GM12872 (cell line): ENCODE measurements around the gene GFOD1.

Experiments
- TF ChIP-seq, protein P1 (sequence below): IDR thresholded peaks from 3 replicates; pipeline ENCODE4 v1.5.1; 2011; ENCODE audit warnings: low read depth, mild to moderate bottlenecking, low read length, moderate library complexity; ENCODE audit not compliant: insufficient read depth

GFOD1 gene

GRCh38 chr6:13432526-13433184 is 54.7 kb downstream of the GFOD1 start:
- TF ChIP-seq, protein P1, sequence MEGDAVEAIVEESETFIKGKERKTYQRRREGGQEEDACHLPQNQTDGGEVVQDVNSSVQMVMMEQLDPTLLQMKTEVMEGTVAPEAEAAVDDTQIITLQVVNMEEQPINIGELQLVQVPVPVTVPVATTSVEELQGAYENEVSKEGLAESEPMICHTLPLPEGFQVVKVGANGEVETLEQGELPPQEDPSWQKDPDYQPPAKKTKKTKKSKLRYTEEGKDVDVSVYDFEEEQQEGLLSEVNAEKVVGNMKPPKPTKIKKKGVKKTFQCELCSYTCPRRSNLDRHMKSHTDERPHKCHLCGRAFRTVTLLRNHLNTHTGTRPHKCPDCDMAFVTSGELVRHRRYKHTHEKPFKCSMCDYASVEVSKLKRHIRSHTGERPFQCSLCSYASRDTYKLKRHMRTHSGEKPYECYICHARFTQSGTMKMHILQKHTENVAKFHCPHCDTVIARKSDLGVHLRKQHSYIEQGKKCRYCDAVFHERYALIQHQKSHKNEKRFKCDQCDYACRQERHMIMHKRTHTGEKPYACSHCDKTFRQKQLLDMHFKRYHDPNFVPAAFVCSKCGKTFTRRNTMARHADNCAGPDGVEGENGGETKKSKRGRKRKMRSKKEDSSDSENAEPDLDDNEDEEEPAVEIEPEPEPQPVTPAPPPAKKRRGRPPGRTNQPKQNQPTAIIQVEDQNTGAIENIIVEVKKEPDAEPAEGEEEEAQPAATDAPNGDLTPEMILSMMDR, result no peak

GRCh38 chr6:13431861-13432465 is 55.4 kb downstream of the GFOD1 start:
- TF ChIP-seq, protein P1, result no peak

- TF ChIP-seq, protein P1, result no peak
Measured at GRCh38 chr6:13431059-13431656, 56.2 kb downstream of the GFOD1 start.

- TF ChIP-seq, protein P1, result no peak
Measured at GRCh38 chr6:13429406-13429753, 58.0 kb downstream of the GFOD1 start.

- TF ChIP-seq, protein P1, result peak; percentile 52
Measured at GRCh38 chr6:13428583-13429405, 58.6 kb downstream of the GFOD1 start.

DNA sequence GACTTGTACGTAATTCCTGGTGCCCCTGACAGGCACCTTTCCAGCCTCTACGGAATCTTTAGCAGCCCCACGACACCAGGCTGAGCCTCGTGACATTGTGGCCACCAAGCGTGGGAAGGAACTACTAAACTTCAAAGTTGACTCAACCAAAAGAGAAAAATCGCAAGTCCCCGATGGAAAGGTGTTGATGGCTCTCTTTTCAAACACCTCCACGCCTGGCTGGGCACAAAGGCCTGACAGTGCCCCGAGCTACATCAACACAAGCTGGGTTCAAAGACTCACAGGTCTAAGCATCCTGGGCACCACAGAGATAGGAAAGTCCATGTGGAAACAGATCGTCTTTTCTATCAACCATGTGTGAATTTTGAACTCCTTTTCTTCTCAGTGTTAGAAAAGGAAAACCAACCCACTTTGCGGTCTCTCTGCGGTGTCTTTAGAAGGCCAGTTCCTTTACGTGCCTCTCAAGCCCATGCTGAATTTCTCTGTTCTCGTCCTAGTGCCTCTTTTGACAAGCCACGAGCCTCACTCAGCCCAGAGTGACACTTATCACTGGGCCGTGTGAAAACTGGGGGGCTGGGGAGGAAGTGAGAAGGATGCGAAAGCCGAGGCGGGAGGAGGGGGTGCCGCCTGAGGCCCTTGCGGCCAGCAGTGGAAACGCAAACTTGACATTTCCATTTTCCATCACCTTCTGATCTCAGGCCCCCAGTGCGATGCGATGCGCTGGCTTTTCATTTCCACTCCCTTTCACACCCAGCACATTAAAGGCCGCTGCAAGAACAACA is 59.4 kb downstream of the GFOD1 start:
- TF ChIP-seq, protein P1, result peak; percentile 72
